ENCODE results near the gene MBNL3.

Gene MBNL3

DNA sequence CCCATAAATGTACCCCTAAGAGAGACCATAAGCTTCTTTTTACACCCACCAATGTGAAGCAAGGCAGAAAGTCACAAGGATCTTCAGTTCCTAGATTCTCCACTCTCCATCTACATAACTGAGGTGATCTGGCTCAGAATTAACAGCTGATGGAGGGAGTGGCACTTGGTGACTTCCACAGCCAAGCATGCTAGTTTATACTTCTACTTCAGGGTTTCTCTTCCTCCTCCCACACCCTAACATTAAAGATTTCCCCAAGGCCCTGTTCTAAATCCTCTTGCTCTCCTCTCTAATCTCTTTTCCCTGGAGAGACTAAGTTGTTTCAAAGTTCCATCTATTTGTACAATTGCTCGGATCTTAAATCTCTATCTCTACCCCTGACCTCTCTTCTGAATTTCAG is 81.1 kb downstream of the MBNL3 start:
- H3K27me3 ChIP-seq (ENCODE audit: insufficient read depth, low read length): no peaks in the 10 kb centered on the region
- H3K27ac ChIP-seq (ENCODE audit: low read depth, low read length, poor library complexity, severe bottlenecking): no peak overlapping the region
- no peaks in the 10 kb centered on the region for H3K79me2 ChIP-seq (ENCODE audit: insufficient read depth, low read length)
- H3K9me2 ChIP-seq (ENCODE audit: low read depth, low read length): no peaks in the 10 kb centered on the region
- H4K20me1 ChIP-seq (ENCODE audit: insufficient read depth, low read length): no peaks in the 10 kb centered on the region
- H3K4me3 ChIP-seq (ENCODE audit: low read depth, low read length, poor library complexity, severe bottlenecking): no peak overlapping the region
- H3K9ac ChIP-seq (ENCODE audit: low read length): no peak overlapping the region
- no peaks in the 10 kb centered on the region for H3F3A ChIP-seq (ENCODE audit: insufficient read depth, low read length)
- H3K4me2 ChIP-seq (ENCODE audit: low read length): no peak overlapping the region
- no peak overlapping the region for H2AFZ ChIP-seq (ENCODE audit: low read length)
- no peaks in the 10 kb centered on the region for H3K36me3 ChIP-seq (ENCODE audit: insufficient read depth, low read length)
- no peak for TF ChIP-seq EZH2 (IDR thresholded peaks at IDR 0.05; ENCODE audit: borderline replicate concordance, low read length)
- TF ChIP-seq, protein P1, sequence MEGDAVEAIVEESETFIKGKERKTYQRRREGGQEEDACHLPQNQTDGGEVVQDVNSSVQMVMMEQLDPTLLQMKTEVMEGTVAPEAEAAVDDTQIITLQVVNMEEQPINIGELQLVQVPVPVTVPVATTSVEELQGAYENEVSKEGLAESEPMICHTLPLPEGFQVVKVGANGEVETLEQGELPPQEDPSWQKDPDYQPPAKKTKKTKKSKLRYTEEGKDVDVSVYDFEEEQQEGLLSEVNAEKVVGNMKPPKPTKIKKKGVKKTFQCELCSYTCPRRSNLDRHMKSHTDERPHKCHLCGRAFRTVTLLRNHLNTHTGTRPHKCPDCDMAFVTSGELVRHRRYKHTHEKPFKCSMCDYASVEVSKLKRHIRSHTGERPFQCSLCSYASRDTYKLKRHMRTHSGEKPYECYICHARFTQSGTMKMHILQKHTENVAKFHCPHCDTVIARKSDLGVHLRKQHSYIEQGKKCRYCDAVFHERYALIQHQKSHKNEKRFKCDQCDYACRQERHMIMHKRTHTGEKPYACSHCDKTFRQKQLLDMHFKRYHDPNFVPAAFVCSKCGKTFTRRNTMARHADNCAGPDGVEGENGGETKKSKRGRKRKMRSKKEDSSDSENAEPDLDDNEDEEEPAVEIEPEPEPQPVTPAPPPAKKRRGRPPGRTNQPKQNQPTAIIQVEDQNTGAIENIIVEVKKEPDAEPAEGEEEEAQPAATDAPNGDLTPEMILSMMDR (IDR thresholded peaks at IDR 0.05; ENCODE audit: low read length): no peak
- H3K4me1 ChIP-seq (ENCODE audit: insufficient read depth, low read length, severe bottlenecking): no peaks in the 10 kb centered on the region
- no peaks in the 10 kb centered on the region for H3K9me3 ChIP-seq (ENCODE audit: low read length)

DNA sequence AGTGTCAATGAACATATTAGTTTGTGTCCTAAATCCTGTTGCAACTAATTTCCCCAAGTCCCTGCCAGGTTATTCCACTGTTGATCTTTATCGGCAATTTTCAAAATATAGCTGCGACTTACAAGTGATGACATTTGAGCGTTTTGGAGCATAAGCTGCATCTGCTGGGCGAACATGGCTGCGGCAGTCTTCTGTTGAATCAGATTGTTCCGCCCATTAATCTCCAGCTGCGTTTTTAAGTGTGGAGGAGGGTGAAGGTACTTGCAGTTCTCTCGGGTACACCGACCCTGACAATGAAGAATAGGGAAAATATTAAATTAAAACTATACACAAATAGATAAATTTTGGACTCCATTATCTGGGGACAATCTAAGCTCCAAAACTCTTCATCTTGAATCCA is 82.7 kb downstream of the MBNL3 start:
- Histone ChIP-seq H3K27me3 (ENCODE audit: insufficient read depth, low read length) (no peaks in the 10 kb centered on the region), H3K4me2 (ENCODE audit: low read length) (no peak overlapping the region), H3K9me3 (ENCODE audit: low read length) (no peaks in the 10 kb centered on the region), H3K36me3 (ENCODE audit: insufficient read depth, low read length) (no peaks in the 10 kb centered on the region), H3F3A (ENCODE audit: insufficient read depth, low read length) (no peaks in the 10 kb centered on the region), H3K79me2 (ENCODE audit: insufficient read depth, low read length) (no peaks in the 10 kb centered on the region), H2AFZ (ENCODE audit: low read length) (no peak overlapping the region), H4K20me1 (ENCODE audit: insufficient read depth, low read length) (no peaks in the 10 kb centered on the region), H3K4me3 (ENCODE audit: low read depth, low read length, poor library complexity, severe bottlenecking) (no peak overlapping the region), H3K9ac (ENCODE audit: low read length) (no peak overlapping the region), H3K27ac (ENCODE audit: low read depth, low read length, poor library complexity, severe bottlenecking) (no peak overlapping the region), H3K4me1 (ENCODE audit: insufficient read depth, low read length, severe bottlenecking) (no peaks in the 10 kb centered on the region), H3K9me2 (ENCODE audit: low read depth, low read length) (no peaks in the 10 kb centered on the region)
- TF ChIP-seq, protein P1 (IDR thresholded peaks at IDR 0.05; ENCODE audit: low read length): no peak
- TF ChIP-seq EZH2 (IDR thresholded peaks at IDR 0.05; ENCODE audit: borderline replicate concordance, low read length): no peak

DNA sequence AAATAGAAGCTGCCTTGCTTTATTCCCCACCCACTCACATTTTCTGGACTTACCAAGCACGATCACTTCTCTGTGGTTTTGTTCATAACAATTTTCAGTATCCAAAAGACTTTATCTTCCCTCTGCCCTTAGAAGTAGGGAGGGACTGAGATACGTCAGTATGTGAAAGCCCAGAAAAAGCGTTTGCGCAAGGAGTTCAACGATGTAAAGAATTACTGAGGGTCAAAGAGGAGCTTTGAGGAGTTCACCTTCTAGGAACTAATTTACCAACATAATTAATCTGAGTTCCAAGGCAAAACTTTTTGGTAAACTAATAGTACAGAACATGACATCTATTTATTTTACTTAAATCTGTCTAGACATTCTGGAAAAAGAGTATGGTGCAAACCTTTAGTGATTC is 84.6 kb downstream of the MBNL3 start:
- H3K79me2 ChIP-seq (ENCODE audit: insufficient read depth, low read length): no peaks in the 10 kb centered on the region
- H2AFZ ChIP-seq (ENCODE audit: low read length): no peak overlapping the region
- no peaks in the 10 kb centered on the region for H3K9me3 ChIP-seq (ENCODE audit: low read length)
- no peak overlapping the region for H3K9ac ChIP-seq (ENCODE audit: low read length)
- no peaks in the 10 kb centered on the region for H3K9me2 ChIP-seq (ENCODE audit: low read depth, low read length)
- no peaks in the 10 kb centered on the region for H4K20me1 ChIP-seq (ENCODE audit: insufficient read depth, low read length)
- H3K4me3 ChIP-seq (ENCODE audit: low read depth, low read length, poor library complexity, severe bottlenecking): no peak overlapping the region
- no peaks in the 10 kb centered on the region for H3K27me3 ChIP-seq (ENCODE audit: insufficient read depth, low read length)
- no peaks in the 10 kb centered on the region for H3F3A ChIP-seq (ENCODE audit: insufficient read depth, low read length)
- H3K4me1 ChIP-seq (ENCODE audit: insufficient read depth, low read length, severe bottlenecking): no peaks in the 10 kb centered on the region
- H3K36me3 ChIP-seq (ENCODE audit: insufficient read depth, low read length): no peaks in the 10 kb centered on the region
- TF ChIP-seq, protein P1 (IDR thresholded peaks at IDR 0.05; ENCODE audit: low read length): no peak
- TF ChIP-seq EZH2 (IDR thresholded peaks at IDR 0.05; ENCODE audit: borderline replicate concordance, low read length): no peak
- no peak overlapping the region for H3K4me2 ChIP-seq (ENCODE audit: low read length)
- no peak overlapping the region for H3K27ac ChIP-seq (ENCODE audit: low read depth, low read length, poor library complexity, severe bottlenecking)

Measured in OCI-LY1 (cell line).